ENCODE results near the gene AQP9. TPM values are rescaled to one million over a fixed set of nuclear protein-coding genes. Genes with fewer than 3 reads are reported as not detected.

The AQP9 gene
- total RNA-seq, 1 donor from 2014 or later: not detected

DNA sequence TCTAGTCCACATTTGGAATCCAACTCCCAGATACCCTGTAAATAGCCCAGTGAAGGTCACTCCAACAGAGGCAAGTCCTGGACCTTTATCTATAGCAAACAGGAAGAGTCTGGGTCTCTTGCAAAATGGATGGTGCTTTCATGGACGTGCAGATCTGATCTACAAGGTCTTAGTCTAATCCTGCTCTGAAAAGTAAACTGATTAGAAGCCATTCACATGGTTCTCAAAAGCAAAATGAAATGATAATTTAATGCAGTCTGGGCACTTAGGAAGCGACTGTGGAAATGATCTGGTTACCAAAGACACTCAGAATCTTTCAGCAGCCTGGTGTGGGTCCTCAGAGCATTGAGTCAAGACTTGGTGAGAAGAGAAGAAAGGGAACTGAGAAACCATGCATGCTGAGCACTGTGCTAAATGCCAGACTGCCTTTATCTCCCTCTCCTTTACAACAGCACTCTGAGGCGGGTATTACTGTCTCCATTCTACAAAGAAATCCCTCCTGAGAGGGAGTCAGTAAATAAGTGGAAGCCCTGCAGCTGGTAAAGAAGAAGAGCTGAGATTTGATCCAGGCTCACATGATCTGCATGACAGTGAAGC is 29.0 kb downstream of the AQP9 start:
- Mint-ChIP-seq H3K9me3 (no peaks in the 10 kb centered on the region), H3K36me3 (no peaks in the 10 kb centered on the region), H3K4me1 (peaks cover 24% of the 10 kb centered on the region), H3K4me3 (no peak overlapping the region), H3K27me3 (ENCODE audit: low read depth) (peaks cover 18% of the 10 kb centered on the region), H3K27ac (no peak overlapping the region)
- no peak for DNase-seq (ENCODE audit: low spot score in 2 of 2, unreplicated experiment in 2 of 2)
- TF ChIP-seq, protein P1, sequence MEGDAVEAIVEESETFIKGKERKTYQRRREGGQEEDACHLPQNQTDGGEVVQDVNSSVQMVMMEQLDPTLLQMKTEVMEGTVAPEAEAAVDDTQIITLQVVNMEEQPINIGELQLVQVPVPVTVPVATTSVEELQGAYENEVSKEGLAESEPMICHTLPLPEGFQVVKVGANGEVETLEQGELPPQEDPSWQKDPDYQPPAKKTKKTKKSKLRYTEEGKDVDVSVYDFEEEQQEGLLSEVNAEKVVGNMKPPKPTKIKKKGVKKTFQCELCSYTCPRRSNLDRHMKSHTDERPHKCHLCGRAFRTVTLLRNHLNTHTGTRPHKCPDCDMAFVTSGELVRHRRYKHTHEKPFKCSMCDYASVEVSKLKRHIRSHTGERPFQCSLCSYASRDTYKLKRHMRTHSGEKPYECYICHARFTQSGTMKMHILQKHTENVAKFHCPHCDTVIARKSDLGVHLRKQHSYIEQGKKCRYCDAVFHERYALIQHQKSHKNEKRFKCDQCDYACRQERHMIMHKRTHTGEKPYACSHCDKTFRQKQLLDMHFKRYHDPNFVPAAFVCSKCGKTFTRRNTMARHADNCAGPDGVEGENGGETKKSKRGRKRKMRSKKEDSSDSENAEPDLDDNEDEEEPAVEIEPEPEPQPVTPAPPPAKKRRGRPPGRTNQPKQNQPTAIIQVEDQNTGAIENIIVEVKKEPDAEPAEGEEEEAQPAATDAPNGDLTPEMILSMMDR (IDR thresholded peaks at IDR 0.05; ENCODE audit: unreplicated experiment): no peak

DNA sequence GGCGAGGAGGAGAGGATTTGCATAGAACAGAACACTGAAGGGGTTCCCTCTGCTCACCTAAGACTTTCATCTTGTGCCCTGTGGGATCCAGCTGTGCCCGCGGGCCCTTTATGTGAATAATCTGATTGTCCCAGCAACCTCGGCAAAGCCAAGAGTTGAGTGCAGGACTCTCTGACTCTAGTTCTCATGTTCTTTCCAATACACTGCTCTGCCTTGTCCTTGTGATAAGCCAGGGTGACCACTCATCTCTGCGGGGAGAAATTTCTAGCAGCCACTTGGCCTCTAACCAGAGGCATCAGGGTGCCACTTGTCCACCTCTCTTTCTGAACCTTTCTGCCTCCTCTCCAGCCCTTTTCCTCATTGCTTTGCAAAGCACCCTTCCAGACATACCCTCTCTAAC is 31.8 kb downstream of the AQP9 start:
- TF ChIP-seq, protein P1 (IDR thresholded peaks at IDR 0.05; ENCODE audit: unreplicated experiment): no peak
- no peaks in the 10 kb centered on the region for H3K9me3 Mint-ChIP-seq
- peaks cover 14% of the 10 kb centered on the region for H3K4me1 Mint-ChIP-seq
- no peak overlapping the region for H3K27ac Mint-ChIP-seq
- DNase-seq (ENCODE audit: low spot score in 2 of 2, unreplicated experiment in 2 of 2): no peak
- peaks cover 16% of the 10 kb centered on the region for H3K27me3 Mint-ChIP-seq (ENCODE audit: low read depth)
- no peaks in the 10 kb centered on the region for H3K36me3 Mint-ChIP-seq
- no peak overlapping the region for H3K4me3 Mint-ChIP-seq

DNA sequence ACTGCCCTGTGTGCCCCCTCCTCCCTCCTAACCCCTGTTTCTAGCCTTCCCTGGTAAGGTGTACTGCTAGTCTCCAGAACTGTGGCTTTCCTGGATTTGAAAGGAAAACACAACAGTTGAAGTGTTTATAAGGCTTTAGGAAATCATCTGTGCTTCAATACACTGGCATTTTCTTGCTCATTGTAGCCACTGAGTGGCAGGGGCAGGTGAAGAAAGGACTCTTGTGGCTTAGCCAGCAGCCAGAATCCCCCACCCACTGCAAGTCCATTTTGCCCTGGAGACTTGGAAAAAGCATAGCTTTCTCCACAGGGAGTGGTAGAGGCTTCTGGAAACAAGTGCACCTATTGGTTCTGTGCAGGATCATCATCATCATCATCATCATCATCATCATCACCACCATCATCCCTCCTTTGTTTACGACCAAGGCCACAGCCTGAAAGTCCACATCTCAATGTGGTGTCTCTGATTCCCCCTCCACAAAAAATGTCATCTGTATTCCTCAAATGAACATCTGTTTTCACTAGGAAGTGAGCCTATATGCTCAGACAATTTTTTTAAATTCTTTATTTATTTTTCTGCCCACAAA is 33.4 kb downstream of the AQP9 start:
- Mint-ChIP-seq H3K27ac (no peak overlapping the region), H3K4me3 (no peak overlapping the region), H3K9me3 (no peaks in the 10 kb centered on the region), H3K27me3 (ENCODE audit: low read depth) (peaks cover 16% of the 10 kb centered on the region), H3K36me3 (no peaks in the 10 kb centered on the region), H3K4me1 (peaks cover 3% of the 10 kb centered on the region)
- TF ChIP-seq, protein P1 (IDR thresholded peaks at IDR 0.05; ENCODE audit: unreplicated experiment): no peak
- no peak for DNase-seq (ENCODE audit: low spot score in 2 of 2, unreplicated experiment in 2 of 2)

DNA sequence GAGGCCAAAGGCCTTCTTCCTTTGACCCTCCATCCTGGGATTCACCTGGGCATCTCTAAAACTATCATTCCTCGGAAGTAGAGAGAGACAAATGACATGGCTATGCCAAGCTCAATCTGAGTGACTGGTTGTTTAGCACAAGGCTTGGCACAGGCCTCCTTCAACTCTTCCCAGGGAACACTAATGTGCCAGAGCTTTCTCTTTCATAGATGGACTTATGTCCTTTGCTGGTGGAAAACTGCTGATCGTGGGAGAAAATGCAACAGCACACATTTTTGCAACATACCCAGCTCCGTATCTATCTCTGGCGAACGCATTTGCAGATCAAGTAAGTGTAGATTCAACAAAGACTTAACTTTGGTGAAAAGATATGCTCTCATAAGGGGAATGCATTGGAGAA is 36.5 kb downstream of the AQP9 start:
- no peaks in the 10 kb centered on the region for H3K4me1 Mint-ChIP-seq
- TF ChIP-seq, protein P1 (IDR thresholded peaks at IDR 0.05; ENCODE audit: unreplicated experiment): no peak
- H3K27me3 Mint-ChIP-seq (ENCODE audit: low read depth): peaks cover 5% of the 10 kb centered on the region
- H3K27ac Mint-ChIP-seq: no peak overlapping the region
- no peaks in the 10 kb centered on the region for H3K9me3 Mint-ChIP-seq
- no peak for DNase-seq (ENCODE audit: low spot score in 2 of 2, unreplicated experiment in 2 of 2)
- H3K36me3 Mint-ChIP-seq: no peaks in the 10 kb centered on the region
- no peak overlapping the region for H3K4me3 Mint-ChIP-seq

DNA sequence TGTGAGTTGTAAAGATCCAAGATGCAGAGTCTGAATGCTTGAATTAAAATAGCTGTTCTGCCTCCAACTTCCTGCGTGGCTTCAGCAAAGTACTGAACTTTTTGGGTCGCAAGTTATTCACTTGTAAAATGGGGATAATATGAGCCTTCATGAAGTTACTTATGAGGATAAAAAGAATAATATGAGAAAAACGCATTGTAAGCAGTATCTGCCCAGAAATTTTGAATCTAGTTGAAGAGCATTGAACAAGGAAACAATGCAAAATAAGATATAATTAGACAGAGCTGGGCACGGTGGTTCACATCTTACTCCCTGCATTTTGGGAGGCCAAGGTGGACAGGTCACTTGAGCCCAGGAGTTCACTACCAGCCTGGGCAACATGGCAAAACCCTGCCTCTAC is 37.8 kb downstream of the AQP9 start:
- DNase-seq (ENCODE audit: low spot score in 2 of 2, unreplicated experiment in 2 of 2): no peak
- H3K4me1 Mint-ChIP-seq: no peaks in the 10 kb centered on the region
- no peaks in the 10 kb centered on the region for H3K9me3 Mint-ChIP-seq
- no peak overlapping the region for H3K27ac Mint-ChIP-seq
- TF ChIP-seq, protein P1 (IDR thresholded peaks at IDR 0.05; ENCODE audit: unreplicated experiment): no peak
- no peaks in the 10 kb centered on the region for H3K36me3 Mint-ChIP-seq
- H3K27me3 Mint-ChIP-seq (ENCODE audit: low read depth): peaks cover 9% of the 10 kb centered on the region
- H3K4me3 Mint-ChIP-seq: no peak overlapping the region

All from mesothelial cell of epicardium (in vitro differentiated cells).